ENCODE results near the gene PTGIR.

PTGIR gene

DNA sequence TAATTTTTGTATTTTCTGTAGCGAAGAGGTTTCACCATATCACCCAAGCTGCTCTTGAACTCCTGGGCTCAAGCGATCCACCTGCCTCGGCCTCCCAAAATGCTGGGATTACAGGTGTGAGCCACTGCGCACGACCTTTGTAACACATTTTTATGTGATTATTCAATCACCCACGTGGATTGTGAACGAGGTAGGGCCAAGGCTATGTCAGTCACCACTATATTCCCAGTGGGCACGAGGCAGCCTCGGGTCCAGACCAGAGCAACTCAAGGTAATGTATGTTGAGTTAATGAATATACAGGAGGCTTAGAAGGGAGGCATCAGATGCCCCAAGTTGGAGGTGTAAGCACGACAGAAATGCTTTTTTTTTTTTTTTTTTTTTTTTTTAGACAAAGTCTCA is 8.9 kb downstream of the PTGIR start:
- DNase-seq = no peak

DNA sequence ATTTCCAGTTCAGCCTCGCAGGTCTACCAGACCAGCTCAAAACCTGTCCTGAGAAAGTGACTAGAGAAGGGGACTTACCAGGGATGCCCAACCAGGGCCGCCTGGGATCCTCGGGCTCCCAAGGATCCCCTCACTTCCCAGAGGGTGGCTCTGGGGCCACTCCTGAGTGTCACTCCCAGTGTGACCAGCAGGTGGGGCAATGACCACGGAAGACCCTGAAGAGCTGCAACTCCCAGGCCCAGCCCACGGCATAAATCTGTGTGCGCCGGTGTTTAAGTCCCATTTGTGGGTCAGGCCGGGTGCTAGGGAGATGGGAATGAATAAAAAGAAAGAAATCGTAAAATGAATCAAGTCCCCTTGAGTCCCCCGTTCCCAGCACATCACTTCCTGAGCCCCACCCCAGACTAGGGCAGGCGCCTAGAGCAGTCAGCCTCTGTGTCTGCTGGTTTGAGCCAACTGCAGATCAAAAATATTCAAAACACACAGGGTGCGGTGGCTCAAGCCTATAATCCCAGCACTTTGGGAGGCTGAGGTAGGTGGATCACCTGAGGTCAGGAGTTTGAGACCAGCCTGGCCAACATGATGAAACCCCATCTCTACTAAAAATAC is 10.7 kb downstream of the PTGIR start:
- DNase-seq = peak; percentile 77

DNA sequence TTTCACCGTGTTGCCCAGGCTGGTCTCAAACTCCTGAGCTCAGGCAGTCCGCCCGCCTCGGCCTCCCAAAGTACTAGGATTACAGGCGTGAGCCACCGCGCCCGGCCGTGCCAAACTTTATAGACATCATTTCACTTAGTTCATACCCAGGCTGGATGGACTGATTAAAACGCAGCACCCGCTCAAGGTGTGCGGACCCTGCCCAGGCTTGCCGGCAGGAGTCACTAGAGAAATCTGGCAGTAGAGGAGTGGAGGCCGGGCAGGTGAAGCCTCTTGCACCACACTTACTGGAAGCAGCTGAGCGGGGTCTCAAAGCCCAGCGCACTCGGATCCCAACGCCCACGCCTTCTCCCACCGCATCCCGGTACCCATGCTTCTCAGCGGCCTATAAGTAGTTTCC is 11.4 kb downstream of the PTGIR start:
- no peak for DNase-seq

DNA sequence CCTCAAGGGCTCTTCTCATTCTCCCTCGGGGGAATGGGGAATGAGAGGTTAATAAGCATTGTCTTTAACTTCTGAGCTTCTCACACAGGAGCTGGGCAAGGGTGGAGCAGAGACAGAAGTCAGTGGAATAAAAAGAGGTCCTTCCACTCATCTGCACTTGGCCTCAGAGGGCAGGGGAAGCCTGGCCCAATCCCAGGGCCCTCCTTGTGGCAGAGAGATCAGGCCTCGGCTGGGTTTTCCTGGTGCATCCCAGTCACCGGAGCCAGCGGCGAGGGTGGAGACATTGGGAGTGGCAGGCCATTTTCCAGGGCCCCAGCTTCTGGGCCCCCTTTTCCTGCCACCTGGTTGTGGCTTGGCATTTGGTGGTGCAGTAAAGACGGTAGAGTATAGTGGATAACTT is 13.1 kb downstream of the PTGIR start:
- DNase-seq = no peak

DNA sequence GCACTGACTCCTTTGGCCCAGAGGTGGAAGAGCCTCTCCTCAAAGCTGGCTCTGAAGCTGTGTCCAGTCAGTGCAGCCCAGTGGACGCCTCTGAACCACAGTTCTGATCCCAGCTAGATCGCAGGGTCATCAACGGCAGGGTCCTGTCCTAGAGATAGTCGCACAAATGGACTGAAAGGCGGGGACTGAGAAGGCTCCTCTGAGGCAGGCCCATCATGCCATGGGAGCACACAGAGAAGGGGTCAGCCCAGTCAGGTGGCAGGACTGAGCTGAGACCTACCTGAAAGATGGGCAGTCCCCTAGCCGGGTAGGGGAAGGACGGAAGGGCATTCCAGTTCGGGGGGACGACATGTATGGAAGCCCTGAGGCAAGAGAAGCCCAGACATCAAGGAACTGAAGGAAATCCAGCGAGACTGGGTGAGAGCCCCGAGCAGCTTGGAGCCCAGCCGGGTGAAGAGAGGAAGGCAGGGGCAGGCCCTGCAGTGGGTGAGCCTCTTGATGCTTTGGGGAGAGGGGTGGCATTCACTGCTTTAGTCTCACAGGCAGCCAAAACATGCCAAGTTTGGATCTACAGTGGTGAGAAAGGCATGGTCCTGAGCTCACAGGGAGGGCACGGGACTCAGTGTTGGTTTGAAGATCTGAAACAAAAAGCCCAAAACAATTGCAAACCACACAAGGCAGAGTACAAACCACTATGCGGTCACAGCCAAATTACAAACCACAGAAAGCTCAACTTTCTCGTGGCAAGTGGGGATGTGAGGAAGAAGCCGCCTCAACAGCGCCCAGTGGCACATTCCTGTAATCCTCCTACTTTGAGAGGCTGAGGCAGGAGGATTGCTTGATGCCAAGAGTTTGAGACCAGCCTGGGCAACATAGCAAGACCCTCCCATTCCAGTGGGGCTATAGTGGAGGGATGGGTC is 13.8 kb downstream of the PTGIR start:
- no peak for DNase-seq

DNA sequence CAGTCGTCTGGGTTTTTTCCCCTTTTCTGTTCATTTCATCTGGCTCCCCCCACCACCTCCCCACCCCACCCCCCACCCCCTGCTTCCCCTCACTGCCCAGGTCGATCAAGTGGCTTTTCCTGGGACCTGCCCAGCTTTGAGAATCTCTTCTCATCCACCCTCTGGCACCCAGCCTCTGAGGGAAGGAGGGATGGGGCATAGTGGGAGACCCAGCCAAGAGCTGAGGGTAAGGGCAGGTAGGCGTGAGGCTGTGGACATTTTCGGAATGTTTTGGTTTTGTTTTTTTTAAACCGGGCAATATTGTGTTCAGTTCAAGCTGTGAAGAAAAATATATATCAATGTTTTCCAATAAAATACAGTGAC is 14.5 kb downstream of the PTGIR start:
- no peak for DNase-seq

DNA sequence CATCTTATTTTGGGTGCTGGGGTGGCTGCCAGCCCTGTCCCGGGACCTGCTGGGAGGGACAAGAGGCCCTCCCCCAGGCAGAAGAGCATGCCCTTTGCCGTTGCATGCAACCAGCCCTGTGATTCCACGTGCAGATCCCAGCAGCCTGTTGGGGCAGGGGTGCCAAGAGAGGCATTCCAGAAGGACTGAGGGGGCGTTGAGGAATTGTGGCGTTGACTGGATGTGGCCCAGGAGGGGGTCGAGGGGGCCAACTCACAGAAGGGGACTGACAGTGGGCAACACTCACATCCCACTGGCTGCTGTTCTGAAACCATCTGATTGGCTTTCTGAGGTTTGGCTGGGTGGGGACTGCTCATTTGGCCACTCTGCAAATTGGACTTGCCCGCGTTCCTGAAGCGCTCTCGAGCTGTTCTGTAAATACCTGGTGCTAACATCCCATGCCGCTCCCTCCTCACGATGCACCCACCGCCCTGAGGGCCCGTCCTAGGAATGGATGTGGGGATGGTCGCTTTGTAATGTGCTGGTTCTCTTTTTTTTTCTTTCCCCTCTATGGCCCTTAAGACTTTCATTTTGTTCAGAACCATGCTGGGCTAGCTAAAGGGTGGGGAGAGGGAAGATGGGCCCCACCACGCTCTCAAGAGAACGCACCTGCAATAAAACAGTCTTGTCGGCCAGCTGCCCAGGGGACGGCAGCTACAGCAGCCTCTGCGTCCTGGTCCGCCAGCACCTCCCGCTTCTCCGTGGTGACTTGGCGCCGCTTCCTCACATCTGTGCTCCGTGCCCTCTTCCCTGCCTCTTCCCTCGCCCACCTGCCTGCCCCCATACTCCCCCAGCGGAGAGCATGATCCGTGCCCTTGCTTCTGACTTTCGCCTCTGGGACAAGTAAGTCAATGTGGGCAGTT is 15.1 kb downstream of the PTGIR start:
- no peak for DNase-seq

DNA sequence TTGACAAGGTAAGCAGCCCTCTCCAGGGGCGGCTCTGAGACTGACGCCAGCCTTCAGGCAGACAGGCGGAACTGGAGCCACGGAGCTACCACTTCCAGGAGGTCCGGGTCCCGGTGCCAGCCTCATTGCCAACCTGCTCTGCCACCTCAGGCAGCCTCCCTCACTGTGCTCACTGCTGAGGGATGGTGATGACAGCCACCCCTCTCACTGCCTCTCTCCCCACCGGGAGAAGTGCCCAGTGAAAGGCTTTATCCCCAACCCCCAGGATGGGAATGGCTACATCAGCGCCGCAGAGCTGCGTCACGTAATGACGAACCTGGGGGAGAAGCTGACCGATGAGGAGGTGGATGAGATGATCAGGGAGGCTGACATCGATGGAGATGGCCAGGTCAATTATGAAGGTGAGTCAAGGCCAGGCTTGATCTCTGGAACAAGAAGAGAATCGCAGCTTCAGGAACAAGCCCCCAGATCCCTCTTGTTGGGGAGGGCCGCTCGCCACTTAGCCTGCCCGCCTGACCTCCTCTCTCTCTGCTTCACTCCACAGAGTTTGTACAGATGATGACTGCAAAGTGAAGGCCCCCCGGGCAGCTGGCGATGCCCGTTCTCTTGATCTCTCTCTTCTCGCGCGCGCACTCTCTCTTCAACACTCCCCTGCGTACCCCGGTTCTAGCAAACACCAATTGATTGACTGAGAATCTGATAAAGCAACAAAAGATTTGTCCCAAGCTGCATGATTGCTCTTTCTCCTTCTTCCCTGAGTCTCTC is 16.1 kb downstream of the PTGIR start:
- DNase-seq = no peak

DNA sequence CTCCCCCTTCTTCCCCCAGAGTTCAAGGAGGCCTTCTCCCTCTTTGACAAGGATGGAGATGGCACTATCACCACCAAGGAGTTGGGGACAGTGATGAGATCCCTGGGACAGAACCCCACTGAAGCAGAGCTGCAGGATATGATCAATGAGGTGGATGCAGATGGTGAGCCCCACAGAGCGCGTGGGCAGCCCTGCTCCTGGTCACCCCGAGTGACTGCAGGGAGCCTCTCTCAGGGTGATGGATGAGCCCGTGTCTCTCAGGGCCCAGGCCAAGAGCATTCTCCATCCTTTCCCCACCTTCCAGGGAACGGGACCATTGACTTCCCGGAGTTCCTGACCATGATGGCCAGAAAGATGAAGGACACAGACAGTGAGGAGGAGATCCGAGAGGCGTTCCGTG is 16.7 kb downstream of the PTGIR start:
- DNase-seq = no peak

DNA sequence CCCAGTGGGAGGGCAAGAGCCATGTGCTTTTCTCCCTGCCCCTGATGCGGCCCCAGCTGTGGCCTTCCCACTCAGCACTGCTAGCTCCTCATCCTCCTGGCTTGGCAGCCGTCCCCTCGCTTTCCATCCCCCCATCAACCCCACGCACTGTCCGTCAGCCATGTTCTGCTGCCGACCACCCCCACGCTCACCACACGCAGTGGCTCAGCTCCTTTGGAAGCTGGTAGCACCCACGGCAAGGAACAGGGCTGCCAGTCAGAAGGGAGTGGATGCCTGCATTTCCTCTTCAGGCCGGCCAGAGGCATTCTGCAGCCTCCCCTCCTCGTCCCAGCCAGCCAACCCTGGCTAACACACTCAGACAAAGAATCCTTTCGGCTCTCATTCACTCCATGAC is 17.4 kb downstream of the PTGIR start:
- DNase-seq = no peak

DNA sequence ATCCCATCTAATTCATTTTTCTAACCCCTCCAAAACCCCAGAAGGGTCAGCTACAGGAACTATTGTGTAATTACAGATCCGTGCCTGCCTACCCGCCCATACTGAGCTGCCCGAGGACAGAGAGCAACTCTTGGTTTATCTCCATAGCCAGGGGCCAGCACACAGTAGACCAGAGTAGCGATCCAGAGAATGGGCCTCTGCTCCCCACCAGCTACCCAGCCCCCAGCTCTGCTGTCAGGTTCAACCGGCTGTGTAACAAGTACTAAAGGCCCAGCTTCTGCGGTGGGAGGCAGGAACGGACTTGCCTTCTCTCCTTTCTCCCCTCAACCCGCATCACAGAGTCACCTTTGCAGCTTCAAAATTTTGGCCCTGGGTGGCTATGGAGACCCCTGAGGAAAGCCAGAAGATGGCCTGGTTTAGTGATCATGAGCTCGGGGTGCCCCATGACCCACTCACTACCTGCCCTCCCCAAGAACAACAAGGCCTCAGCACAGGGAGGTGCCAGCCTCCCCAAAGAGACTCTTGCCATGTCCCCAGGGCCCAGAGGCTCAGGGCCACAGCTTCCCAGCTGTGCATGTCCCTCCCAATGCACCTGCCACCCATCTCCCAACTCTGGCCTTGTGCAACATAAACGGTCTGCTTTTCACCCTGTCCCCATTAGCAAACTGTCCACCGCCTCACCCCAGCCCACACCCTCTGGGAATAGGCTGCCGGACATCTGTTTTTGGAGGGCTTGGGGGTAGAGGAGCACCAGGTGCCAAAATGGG is 18.0 kb downstream of the PTGIR start:
- DNase-seq = no peak

DNA sequence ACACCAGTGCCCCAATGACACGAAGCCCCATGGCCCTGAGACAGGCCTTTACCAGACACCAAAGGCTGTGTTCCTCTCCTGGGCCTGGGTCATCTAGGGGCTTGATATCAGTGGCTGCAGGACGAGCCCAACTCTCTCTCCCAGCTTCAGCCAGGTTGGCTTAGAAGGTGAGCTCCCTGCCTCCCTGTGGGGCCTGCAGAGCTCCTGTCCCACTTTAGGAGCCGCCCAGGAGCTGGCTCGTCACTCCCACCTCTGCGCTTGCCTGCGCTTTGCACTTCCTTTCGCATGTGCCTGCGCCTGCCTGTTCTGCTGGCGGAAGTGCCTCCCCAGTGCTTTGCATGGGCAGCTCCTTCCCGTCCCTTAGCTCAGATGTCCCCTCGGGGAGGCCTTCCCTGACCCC is 18.9 kb downstream of the PTGIR start:
- DNase-seq = no peak

DNA sequence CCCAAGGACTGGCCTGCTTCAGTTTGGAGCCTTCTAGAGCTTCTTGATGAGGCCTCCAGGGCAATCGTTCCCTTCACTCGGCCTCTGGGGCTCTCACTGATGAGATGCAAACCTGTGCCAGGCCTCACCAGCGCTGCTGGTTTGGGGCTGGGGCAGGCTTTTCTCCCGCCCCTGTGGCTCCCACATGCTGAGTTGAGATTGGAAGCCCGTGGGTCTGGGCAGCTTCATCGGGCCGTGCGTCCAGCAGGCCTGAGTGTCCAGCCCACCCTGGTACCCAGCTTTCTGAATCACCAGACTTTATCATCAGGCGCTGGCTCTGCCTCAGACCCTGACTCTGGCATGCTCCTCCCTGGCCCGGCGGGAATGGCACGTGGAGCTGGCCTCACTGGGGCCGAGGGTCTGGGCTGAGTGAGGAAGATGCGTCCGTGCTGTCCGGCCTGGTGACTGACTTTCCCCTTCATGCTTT is 19.5 kb downstream of the PTGIR start:
- DNase-seq = no peak

DNA sequence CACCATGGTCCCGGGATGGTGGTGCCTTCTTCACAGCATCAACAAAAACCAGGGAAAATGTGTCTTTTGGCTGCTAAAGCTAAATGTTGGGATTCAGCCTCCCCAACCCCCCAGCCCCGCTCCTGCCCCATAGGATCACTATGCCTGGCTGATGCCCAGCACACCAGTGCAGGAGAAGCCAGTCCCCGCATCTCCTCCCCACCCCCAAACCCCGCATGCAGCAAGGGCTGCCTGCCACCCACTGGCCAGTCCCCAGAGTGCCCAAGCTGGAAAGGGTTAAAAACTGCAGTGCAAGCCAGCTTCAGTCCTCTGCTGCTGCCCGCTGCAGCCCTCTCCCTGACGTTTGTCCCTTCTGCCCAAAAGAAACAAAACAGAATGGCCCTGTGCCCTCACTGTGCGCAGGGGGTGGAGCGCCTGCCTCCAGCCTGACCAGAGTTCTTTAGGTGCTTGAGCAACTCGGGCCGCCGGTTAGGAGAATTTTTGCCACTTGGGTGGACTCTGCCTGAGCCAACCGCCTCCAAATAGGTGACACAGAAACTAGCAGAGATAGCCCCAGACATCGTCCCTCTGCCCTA is 20.0 kb downstream of the PTGIR start:
- DNase-seq = no peak

DNA sequence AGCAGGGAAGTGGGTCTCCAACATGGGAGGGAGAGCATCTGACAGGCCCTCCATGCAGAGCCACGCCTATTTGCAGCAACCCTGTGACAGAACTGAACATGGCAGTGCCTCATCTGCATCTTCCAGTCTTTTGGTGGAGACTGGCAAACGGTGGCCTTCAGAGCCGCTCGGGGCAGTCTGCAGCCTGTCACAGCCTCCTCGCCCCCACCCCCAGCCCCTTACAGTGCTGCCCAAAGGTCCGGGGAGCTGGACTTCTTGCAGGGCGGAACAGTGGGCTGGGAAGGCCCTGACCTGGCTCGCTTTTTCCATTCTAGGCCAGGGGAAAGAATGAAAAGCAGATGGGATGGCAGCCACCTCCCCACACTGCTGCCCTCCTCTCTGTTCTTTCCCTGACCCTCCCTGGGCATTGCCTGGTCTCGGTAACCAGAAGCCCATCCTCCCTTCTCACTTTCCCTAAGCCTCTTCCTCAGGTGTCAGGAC is 21.1 kb downstream of the PTGIR start:
- DNase-seq = no peak

DNA sequence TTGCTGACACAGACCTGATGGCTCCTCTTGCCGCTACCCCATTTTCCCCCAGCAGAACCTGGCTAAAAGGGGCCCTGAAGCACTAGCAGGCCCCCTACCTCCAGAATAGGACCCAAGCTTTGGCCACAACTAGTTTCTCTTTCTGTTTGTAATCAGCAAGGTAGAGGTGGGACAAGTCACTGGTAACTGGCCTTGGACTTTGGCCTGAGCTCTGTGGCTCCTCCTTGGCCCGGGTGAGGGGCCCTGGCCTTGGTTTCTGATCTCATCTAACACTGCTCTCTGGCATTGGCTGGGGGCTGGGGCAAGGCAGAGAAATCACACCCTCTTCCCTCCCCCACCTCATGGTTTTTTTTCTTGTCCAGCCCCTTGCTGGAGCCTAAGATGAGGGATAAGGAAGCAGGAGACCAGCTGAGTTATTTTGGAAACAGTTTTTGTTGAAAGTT is 21.7 kb downstream of the PTGIR start:
- no peak for DNase-seq

DNA sequence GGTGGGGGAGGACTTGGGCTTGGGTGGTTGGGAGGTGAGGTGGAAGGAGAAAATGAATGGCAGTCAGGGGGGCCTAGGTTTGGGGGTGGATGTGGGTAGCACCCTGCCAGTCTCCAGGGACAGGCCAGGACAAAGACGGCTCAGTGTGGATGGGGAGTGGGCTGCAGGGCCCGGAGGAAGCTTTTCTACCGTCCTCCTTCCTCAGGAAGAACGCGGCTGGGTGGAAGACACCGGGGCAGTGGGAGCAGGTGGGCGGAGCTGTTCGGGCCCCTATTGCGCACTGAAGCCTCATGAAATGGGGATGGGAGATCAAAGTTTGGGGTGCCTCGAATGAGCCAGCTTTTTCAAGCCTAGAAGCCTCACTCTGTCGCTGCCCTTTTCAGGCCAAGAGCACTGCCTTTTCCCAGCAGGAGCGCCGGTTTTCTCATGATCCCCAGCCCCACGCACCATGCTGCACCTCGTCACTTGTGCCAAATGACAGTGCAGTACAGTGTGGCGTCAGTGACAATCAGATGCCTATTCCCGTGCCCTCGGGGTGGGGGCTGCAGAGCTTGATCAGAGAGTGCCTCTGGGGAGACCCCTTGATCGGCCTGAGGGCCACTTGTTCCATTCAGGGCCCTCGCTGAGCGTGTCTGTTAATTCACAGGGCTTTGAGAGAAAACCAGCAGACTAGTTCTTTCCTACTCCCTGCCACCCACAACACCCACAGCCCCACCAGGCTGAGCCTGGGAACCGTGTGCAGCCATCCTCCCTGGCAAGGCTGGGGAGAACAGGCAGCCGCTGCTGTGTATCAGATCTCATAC is 22.3 kb downstream of the PTGIR start:
- no peak for DNase-seq

DNA sequence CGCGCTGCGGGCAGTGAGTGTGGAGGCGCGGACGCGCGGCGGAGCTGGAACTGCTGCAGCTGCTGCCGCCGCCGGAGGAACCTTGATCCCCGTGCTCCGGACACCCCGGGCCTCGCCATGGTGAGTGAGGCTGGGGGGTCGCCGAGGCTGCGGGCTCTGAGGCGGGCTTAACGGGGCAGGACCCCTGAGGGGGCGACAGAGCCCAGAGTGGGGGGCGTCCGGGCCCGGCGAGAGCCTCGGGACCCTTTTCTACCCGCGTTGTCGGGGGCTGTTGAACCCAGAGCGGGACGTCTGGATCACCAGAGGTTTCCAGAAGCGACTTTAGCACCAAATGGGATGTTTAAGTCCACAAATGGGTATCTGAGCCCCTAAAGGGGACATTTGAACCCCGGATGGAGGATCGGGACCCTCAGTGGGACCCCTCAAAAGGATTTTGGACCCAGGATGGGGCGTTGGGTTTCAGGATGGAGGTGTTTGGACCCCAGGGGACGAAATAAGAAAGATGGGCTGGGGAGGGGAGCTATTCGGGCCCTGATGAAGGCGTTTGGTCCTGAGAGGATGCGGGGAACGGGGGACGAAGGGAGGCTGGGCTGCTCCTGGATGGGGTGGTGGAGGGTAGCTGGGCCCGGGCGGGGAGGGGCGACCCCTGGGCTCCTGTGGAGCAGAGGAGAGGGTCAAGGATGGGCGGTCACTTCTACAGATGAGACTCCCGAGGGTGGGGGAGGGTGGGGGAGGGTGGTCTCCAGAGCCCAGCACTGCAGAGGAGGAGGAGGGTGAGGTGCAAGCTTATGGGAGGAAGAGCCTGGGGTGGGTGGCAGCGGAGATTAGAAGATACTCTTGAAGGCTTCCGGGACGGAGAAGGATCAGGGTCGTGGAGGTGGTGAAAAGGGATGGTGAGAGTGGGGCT is 23.3 kb downstream of the PTGIR start, which contains the start of gene CALM3:
CALM3 (plus strand) TSS at position 13 of the 907 bp plus-strand sequence; CDS start at position 118, 105 bp downstream.
- DNase-seq = no peak

Data from effector CD8-positive, alpha-beta T cell (primary cell).